SK-N-DZ (cell line): ENCODE results near the gene TTC4.

ENCODE experiments used
- DNase-seq: peaks from one replicate; pipeline ENCODE4 v3.0.0-alpha.2; 2015; ENCODE audit warnings: low spot score

Gene TTC4

DNA sequence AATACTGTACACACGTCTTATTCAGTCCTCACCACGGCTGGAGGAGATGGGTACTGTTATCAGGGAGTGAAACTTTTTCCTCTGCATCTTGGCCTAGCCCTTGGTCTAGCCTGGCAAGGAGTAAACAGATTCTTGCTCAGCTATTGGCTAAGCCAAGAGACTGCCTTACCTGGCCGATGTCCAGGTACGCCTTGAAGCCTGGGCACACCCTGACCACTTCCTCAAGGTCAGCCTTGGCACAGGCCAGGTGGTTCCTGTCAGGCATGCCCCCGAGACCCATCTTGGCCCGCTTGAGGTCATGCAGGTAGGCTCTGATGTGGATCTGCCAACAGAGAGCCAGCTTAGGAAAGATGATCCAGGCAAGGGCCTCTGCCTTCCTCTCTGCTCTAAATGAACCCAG lies 66.5 kb downstream of the TTC4 start:
- no peak for DNase-seq

DNA sequence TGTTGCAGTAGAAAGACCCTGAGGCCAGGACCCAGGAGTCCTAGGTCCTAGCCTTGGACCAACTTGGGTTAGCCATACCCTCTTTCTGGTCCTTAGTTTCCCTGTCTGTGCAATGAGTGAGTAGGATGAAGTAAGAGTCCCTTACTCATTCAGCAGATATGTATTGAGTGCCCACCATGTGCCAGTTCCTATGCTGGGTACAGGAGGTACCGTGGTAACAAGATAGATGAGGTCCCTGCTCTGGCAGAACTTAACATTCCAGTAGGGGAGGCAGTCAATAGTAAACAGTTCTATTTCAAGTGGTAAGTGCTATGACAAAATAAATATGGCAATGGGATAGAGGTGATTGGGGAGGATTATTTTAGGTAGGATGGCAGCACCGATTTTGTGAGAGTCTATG lies 66.9 kb downstream of the TTC4 start:
- no peak for DNase-seq

DNA sequence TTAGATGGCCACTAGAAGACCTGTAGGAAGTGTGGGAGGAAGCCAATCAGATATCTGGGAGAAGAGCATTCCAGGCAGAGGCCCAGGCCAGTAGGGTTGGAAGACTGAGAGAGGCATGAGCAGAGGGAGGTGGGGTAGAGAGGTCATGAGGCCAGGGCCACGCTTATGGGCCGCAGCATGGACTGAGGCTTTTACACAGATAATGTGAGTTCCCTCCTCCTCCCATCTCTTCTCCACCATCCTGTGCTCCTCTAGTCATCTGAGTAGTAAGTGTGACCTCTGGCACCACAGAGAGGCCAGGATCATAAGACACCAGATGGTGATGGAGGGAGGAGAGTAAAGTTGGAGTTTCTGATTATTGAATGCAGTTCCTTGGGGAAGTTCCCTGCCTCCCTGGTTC lies 68.4 kb downstream of the TTC4 start:
- DNase-seq = no peak

DNA sequence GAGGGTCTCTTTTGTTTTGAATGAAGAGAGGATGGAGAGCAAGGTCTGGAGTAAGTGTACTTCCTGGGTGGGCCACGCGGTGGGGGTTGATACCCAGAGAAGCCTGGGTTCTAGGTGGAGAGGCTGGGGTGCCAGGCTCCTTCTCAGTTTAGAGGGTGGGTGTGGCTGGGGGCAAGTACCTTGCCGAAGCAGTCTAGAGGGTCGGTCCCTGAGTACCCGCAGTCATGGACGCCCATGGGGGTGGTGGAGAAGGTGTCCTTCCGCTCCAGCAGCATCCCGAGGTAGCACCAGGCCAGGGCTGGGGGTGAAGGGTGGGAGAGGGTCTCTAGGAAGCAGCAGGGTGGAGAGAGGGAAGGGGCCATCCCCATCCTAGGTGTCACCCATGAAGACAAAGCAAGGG lies 71.1 kb downstream of the TTC4 start:
- no peak for DNase-seq

- DNase-seq = no peak
Observed at GRCh38 chr1:54787604-54788003, 71.9 kb downstream of the TTC4 start.

DNA sequence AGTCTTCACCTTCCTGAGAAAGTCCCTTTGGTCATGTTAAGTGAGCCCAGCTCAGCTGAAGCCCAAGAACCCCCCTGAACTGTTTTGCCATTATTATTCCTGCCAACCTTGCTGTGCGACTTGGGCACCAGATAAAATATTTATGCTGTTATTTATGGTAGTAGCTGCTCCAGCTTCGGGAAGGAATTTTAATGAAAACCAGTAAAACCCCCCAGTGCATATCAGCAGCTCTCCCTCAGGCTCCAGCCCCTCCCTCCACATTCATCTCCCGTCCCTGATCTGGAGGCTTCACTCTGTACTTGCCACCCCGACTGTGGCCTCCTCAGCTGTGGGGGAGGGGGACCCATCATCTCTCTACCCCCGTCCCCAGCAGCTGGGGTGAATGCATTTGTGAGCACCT lies 72.8 kb downstream of the TTC4 start:
- DNase-seq = no peak

DNA sequence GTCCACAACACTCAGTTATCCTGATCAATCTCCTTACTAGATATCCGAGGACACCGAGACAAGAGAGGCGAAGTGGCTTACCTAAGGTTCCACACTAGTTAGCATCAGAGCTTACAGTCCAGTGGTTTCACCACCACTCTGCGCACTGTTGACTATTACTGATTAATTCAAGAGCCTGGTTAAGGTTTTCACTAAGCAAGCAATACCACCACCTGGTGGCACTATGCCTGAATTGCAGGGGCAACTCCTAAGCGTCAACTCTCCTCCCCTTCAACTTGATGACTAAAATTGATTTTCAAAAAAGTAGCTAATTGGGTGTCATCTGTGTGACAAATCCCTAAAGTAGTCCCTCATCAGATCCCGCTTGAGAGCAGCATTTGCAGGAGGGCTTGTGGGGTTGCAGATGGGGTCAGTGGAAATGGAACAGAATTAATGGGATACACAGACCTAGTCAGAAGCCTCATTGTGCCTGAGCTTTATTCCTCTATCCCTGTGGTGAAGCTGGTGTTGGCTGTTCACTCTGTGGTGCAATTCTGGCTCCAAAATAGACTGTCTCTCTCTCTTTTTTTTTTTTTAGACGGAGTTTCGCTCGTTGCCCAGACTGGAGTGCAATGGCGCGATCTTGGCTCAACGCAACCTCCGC lies 76.3 kb downstream of the TTC4 start:
- peak; percentile 40 for DNase-seq
